Stimulated activated CD4-positive, alpha-beta T cell treated with anti-CD3 and anti-CD28 coated beads, Interleukin-1b, Interleukin-23, amount 100 ng/mL, for 1 hour (primary cell): ENCODE data around the gene SLC22A23.

ENCODE experiments used
- DNase-seq, 2 donors: peaks; one replicate each; pipeline ENCODE4 v3.0.0-alpha.2; 2020; ENCODE audit warnings: low read depth in 2 of 2

The SLC22A23 gene

GRCh38 chr6:3285049-3285639 lies 171.7 kb downstream of the SLC22A23 start:
- no peak for DNase-seq

- DNase-seq = no peak
These were observed 172.4 kb downstream of the SLC22A23 start for GRCh38 chr6:3284436-3284876.

GRCh38 chr6:3283641-3284435 lies 173.0 kb downstream of the SLC22A23 start:
- DNase-seq = no peak

GRCh38 chr6:3283241-3283640 lies 173.6 kb downstream of the SLC22A23 start:
- no peak for DNase-seq

GRCh38 chr6:3282476-3283236 lies 174.2 kb downstream of the SLC22A23 start:
- DNase-seq = no peak

GRCh38 chr6:3281631-3282475 lies 175.0 kb downstream of the SLC22A23 start:
- DNase-seq = no peak

GRCh38 chr6:3280866-3281465 lies 175.9 kb downstream of the SLC22A23 start:
- DNase-seq = no peak

- DNase-seq = no peak
These were observed 176.8 kb downstream of the SLC22A23 start for GRCh38 chr6:3280091-3280490.

GRCh38 chr6:3278691-3279090 lies 178.2 kb downstream of the SLC22A23 start:
- DNase-seq = no peak

GRCh38 chr6:3277851-3278416 lies 178.9 kb downstream of the SLC22A23 start:
- no peak for DNase-seq

- no peak for DNase-seq
These were observed 179.6 kb downstream of the SLC22A23 start for GRCh38 chr6:3277251-3277650.

- no peak for DNase-seq
These were observed 180.4 kb downstream of the SLC22A23 start for GRCh38 chr6:3276174-3277167.

- no peak for DNase-seq
These were observed 182.9 kb downstream of the SLC22A23 start for GRCh38 chr6:3273707-3274521.

GRCh38 chr6:3272911-3273547 lies 183.8 kb downstream of the SLC22A23 start:
- DNase-seq = no peak

GRCh38 chr6:3271756-3272155 lies 185.1 kb downstream of the SLC22A23 start:
- DNase-seq = no peak

- no peak for DNase-seq
These were observed 186.6 kb downstream of the SLC22A23 start for GRCh38 chr6:3270258-3270657.

GRCh38 chr6:3269281-3269975 lies 187.4 kb downstream of the SLC22A23 start:
- DNase-seq = no peak

GRCh38 chr6:3268680-3269079 lies 188.2 kb downstream of the SLC22A23 start:
- DNase-seq = no peak
